OCI-LY1 (cell line): ENCODE measurements around the gene CEP128.

Experiments
- EZH2 ChIP-seq: fragments of 200-600 bp; sonication (generic), shearing (Covaris generic); IDR thresholded peaks from 2 replicates; pipeline ENCODE4 v1.8.0; 2017; ENCODE audit warnings: borderline replicate concordance, mixed run types, mild to moderate bottlenecking, antibody characterized with exemption, low read length, moderate library complexity, mixed read lengths
- TF ChIP-seq, protein P1 (sequence below): fragments of 200-600 bp; sonication (generic), shearing (Covaris generic); IDR thresholded peaks from 2 replicates; pipeline ENCODE4 v1.5.1; 2017; ENCODE audit warnings: mild to moderate bottlenecking, antibody characterized with exemption, low read length, moderate library complexity, mixed read lengths

DNA sequence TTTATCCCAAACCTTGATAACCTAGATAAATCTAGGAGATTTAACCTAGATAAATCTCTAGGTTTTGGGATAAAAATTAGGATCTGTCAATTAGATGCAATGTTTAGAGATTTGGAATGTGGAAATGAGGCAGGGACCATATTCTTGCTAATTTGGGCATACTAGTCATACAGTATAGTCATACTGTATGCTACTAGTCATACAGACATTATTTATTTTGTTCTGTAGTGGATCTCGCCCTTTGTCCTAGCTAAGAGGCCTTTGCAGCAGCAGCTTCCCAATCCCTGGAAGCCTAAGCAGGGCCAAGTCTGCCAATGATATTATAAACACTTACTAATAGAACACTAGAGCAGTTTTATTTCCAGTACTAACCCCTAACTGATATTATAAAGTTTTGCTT, 136.4 kb downstream of the CEP128 start:
- TF ChIP-seq, protein P1, sequence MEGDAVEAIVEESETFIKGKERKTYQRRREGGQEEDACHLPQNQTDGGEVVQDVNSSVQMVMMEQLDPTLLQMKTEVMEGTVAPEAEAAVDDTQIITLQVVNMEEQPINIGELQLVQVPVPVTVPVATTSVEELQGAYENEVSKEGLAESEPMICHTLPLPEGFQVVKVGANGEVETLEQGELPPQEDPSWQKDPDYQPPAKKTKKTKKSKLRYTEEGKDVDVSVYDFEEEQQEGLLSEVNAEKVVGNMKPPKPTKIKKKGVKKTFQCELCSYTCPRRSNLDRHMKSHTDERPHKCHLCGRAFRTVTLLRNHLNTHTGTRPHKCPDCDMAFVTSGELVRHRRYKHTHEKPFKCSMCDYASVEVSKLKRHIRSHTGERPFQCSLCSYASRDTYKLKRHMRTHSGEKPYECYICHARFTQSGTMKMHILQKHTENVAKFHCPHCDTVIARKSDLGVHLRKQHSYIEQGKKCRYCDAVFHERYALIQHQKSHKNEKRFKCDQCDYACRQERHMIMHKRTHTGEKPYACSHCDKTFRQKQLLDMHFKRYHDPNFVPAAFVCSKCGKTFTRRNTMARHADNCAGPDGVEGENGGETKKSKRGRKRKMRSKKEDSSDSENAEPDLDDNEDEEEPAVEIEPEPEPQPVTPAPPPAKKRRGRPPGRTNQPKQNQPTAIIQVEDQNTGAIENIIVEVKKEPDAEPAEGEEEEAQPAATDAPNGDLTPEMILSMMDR = no peak
- no peak for TF ChIP-seq EZH2
